ENCODE results near the gene LAMA2. TPM values are rescaled to one million over a fixed set of nuclear protein-coding genes. Genes with fewer than 3 reads are reported as not detected.

LAMA2 gene
- total and polyA plus RNA-seq, 2 experiments from 2014 or later: 0.91 to 6.4 TPM

DNA sequence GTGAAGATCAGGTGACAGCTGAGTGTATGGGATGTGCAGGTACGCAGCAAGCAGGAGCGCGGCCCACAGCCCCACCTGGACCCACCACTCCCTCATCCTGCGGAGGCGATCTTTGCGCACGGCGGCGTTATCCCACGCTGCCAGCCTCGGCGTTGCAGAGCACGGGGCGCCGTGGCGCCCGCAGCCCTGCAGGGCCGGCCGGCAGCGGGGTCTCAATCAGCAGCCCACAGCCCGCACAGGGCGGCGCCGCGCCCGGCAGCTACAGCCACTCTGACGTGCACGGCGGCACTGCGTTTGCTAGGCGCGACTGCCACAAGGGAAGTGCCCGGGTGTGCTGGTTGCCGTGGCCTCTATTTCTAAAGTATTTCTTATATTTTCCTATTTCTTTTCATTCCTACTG, 46.9 kb downstream of the LAMA2 start:
- no peak overlapping the region for H3K4me3 Mint-ChIP-seq
- Histone ChIP-seq H3F3A (replicated peaks; ENCODE audit: low read depth) (no peaks in the 10 kb centered on the region), H3K27me3 (ENCODE audit: insufficient read depth) (no peaks in the 10 kb centered on the region), H3K4me1 (ENCODE audit: insufficient read depth) (no peaks in the 10 kb centered on the region), H2AFZ (no peak overlapping the region), H3K79me2 (replicated peaks; ENCODE audit: insufficient read depth) (no peaks in the 10 kb centered on the region), H4K20me1 (replicated peaks; ENCODE audit: insufficient read depth) (no peaks in the 10 kb centered on the region), H3K4me2 (no peak overlapping the region), H3K36me3 (ENCODE audit: insufficient read depth) (no peaks in the 10 kb centered on the region), H3K9me2 (ENCODE audit: insufficient read depth) (no peaks in the 10 kb centered on the region), H3K27ac (ENCODE audit: low read depth) (no peak overlapping the region), H3K4me3 (no peak overlapping the region)
- no peaks in the 10 kb centered on the region; the same call in 2 of the 3 replicates for H3K9me3 Mint-ChIP-seq
- H3K27me3 Mint-ChIP-seq (ENCODE audit: insufficient read depth, low read depth, poor library complexity): peaks cover 2% of the 10 kb centered on the region
- peak; percentile 92 for ATAC-seq
- no peaks in the 10 kb centered on the region for H3K36me3 Mint-ChIP-seq (ENCODE audit: low read depth)
- H3K27ac Mint-ChIP-seq: no peak overlapping the region
- peak; percentile 9 for DNase-seq (ENCODE audit: low spot score)
- TF ChIP-seq POLR2AphosphoS5 (IDR thresholded peaks at IDR 0.05; ENCODE audit: low read depth): no peak
- no peak for TF ChIP-seq STAT1 (IDR thresholded peaks at IDR 0.05; ENCODE audit: unreplicated experiment)
- TF ChIP-seq, protein P1, sequence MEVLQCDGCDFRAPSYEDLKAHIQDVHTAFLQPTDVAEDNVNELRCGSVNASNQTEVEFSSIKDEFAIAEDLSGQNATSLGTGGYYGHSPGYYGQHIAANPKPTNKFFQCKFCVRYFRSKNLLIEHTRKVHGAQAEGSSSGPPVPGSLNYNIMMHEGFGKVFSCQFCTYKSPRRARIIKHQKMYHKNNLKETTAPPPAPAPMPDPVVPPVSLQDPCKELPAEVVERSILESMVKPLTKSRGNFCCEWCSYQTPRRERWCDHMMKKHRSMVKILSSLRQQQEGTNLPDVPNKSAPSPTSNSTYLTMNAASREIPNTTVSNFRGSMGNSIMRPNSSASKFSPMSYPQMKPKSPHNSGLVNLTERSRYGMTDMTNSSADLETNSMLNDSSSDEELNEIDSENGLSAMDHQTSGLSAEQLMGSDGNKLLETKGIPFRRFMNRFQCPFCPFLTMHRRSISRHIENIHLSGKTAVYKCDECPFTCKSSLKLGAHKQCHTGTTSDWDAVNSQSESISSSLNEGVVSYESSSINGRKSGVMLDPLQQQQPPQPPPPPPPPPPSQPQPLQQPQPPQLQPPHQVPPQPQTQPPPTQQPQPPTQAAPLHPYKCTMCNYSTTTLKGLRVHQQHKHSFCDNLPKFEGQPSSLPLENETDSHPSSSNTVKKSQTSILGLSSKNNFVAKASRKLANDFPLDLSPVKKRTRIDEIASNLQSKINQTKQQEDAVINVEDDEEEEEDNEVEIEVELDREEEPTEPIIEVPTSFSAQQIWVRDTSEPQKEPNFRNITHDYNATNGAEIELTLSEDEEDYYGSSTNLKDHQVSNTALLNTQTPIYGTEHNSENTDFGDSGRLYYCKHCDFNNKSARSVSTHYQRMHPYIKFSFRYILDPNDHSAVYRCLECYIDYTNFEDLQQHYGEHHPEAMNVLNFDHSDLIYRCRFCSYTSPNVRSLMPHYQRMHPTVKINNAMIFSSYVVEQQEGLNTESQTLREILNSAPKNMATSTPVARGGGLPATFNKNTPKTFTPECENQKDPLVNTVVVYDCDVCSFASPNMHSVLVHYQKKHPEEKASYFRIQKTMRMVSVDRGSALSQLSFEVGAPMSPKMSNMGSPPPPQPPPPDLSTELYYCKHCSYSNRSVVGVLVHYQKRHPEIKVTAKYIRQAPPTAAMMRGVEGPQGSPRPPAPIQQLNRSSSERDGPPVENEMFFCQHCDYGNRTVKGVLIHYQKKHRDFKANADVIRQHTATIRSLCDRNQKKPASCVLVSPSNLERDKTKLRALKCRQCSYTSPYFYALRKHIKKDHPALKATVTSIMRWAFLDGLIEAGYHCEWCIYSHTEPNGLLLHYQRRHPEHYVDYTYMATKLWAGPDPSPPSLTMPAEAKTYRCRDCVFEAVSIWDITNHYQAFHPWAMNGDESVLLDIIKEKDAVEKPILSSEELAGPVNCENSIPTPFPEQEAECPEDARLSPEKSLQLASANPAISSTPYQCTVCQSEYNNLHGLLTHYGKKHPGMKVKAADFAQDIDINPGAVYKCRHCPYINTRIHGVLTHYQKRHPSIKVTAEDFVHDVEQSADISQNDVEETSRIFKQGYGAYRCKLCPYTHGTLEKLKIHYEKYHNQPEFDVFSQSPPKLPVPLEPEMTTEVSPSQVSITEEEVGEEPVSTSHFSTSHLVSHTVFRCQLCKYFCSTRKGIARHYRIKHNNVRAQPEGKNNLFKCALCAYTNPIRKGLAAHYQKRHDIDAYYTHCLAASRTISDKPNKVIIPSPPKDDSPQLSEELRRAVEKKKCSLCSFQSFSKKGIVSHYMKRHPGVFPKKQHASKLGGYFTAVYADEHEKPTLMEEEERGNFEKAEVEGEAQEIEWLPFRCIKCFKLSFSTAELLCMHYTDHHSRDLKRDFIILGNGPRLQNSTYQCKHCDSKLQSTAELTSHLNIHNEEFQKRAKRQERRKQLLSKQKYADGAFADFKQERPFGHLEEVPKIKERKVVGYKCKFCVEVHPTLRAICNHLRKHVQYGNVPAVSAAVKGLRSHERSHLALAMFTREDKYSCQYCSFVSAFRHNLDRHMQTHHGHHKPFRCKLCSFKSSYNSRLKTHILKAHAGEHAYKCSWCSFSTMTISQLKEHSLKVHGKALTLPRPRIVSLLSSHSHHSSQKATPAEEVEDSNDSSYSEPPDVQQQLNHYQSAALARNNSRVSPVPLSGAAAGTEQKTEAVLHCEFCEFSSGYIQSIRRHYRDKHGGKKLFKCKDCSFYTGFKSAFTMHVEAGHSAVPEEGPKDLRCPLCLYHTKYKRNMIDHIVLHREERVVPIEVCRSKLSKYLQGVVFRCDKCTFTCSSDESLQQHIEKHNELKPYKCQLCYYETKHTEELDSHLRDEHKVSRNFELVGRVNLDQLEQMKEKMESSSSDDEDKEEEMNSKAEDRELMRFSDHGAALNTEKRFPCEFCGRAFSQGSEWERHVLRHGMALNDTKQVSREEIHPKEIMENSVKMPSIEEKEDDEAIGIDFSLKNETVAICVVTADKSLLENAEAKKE (CRISPR knock-in tag; IDR thresholded peaks at IDR 0.05): no peak
- no peak for TF ChIP-seq EZH2 (IDR thresholded peaks at IDR 0.05; ENCODE audit: low read depth, unreplicated experiment)
- no peak for TF ChIP-seq ZNF331 (CRISPR knock-in tag; IDR thresholded peaks at IDR 0.05; ENCODE audit: low read depth)
- no peak for TF ChIP-seq CREB1 (CRISPR knock-in tag; IDR thresholded peaks at IDR 0.05; ENCODE audit: low read depth)
- TF ChIP-seq CTCF (conservative IDR thresholded peaks at IDR 0.05; ENCODE audit: low read depth in 2 of 2): no peak
- TF ChIP-seq NANOG (IDR thresholded peaks at IDR 0.05; ENCODE audit: borderline replicate concordance): no peak
- no peak for TF ChIP-seq JUNB (IDR thresholded peaks at IDR 0.05; ENCODE audit: unreplicated experiment)
- TF ChIP-seq ETS1 (IDR thresholded peaks at IDR 0.05): no peak
- TF ChIP-seq, protein P2, sequence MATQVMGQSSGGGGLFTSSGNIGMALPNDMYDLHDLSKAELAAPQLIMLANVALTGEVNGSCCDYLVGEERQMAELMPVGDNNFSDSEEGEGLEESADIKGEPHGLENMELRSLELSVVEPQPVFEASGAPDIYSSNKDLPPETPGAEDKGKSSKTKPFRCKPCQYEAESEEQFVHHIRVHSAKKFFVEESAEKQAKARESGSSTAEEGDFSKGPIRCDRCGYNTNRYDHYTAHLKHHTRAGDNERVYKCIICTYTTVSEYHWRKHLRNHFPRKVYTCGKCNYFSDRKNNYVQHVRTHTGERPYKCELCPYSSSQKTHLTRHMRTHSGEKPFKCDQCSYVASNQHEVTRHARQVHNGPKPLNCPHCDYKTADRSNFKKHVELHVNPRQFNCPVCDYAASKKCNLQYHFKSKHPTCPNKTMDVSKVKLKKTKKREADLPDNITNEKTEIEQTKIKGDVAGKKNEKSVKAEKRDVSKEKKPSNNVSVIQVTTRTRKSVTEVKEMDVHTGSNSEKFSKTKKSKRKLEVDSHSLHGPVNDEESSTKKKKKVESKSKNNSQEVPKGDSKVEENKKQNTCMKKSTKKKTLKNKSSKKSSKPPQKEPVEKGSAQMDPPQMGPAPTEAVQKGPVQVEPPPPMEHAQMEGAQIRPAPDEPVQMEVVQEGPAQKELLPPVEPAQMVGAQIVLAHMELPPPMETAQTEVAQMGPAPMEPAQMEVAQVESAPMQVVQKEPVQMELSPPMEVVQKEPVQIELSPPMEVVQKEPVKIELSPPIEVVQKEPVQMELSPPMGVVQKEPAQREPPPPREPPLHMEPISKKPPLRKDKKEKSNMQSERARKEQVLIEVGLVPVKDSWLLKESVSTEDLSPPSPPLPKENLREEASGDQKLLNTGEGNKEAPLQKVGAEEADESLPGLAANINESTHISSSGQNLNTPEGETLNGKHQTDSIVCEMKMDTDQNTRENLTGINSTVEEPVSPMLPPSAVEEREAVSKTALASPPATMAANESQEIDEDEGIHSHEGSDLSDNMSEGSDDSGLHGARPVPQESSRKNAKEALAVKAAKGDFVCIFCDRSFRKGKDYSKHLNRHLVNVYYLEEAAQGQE (IDR thresholded peaks at IDR 0.05; ENCODE audit: unreplicated experiment): no peak
- no peak for TF ChIP-seq ZNF114 (CRISPR knock-in tag; IDR thresholded peaks at IDR 0.05)
- TF ChIP-seq EZH2phosphoT487 (IDR thresholded peaks at IDR 0.05; ENCODE audit: unreplicated experiment): no peak
- H3K4me1 Mint-ChIP-seq: no peaks in the 10 kb centered on the region
